GM21360 (cell line): ENCODE measurements around the gene RNF126.
"Not testable (repeated sequence)": the region's sequence is repeated elsewhere in the genome, so short reads cannot be mapped to it uniquely, and the experiment has no call there.

Experiments used
- ATAC-seq: cut with Tn5 transposase; IDR thresholded peaks from one replicate; pipeline ENCODE4 v1.9.1; 2021; ENCODE audit warnings: mild to moderate bottlenecking, moderate library complexity; ENCODE audit not compliant: unreplicated experiment

The RNF126 gene

DNA sequence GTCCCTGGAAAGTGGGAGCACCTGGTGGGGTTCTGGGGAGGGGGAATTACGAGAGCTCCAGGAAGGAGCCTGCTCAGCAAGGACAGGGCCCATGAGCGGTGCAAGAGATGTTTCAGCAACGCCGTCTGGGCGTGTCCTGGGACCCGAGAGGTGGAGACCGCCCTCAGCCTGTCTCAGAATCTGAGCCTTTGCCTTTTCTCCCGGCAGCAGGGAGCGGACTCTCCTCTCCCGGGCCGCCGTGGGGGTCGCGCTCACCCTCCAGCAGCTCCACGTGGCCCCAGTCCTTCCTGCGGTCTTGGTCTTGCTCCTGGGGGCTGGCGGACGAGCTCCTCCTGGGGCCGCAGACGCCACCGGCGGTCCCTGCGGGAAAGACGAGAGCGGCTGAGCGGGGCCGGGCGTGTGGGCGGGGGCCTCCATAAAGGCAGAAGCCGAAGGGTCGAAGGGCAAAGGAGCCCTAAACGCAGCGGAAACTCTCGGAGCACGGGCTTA lies 30.4 kb downstream of the RNF126 start:
- ATAC-seq = no peak

DNA sequence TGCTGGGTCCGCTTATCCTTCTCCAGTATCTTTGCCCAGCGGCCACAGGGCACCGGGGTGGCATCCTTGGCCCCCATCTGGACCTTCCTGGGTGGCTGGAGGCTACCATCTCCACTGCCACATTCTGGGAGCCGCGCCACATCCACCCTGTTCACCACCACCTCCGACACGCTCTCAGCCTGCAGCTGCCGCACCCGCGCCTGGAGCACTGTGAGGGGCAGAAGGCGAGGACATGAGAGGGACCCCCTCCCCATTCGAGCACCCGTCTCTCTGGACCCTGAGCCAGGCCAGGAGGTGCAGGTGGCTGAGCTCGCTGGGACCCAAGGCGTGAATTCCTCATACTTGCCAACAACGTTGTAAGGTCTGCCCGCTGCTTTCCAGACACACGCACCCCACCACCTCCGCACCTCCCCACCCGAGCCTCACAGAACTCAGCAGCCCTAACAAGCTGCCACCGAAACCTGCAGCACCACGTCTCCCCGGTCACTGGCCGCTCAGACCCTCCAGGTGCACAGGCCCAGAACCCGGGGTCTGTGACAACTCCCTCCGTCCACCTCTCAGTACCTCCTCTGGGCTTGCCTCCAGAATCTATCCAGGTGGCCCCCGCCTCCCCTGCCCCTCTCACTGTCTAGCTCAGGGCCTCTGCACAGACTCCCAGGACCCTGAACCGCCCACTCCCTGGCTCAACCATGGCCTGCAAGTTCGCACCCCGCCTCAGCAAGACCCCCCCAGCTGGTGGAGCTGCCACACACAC lies 32.9 kb downstream of the RNF126 start:
- ATAC-seq = no peak

DNA sequence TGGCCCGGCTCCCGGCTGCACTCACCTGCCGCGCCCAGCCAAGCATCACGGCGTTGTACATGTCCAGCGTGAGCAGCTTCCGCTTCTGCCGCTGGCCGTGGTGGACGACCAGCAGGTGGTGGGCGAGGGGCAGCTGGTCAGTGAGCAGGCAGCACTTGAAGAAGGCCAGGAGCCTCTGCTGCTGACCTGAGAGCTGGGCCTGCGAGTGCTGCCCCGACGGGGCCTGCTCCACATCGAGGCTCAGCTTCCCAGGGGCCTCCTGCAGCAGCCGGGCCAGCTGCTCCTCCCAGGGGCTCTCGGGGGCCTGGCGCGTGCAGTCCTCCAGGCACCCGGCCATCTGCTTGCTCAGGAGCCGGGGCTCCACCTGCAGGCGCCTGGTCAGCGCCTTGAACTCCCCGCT lies 33.5 kb downstream of the RNF126 start:
- ATAC-seq = not testable (repeated sequence)

DNA sequence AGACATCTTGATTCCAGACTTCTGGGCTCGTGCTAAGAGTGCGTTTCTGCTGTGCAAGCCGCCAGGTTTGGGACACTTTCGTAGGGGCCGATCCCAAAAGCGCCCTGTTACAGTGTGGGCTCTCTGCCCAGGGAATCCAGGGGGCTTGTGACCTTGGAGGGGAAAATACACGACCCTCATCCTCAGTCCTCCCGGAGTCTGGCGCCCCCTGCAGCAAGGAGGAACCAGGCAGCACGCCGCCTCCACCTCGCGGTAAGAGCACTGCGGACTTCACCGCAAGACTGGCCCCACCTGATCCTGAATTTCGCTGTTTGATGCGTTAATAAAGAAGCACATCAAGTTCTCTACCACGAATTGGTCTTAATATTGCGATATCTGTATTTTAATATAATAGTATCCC lies 34.8 kb downstream of the RNF126 start:
- ATAC-seq = no peak

DNA sequence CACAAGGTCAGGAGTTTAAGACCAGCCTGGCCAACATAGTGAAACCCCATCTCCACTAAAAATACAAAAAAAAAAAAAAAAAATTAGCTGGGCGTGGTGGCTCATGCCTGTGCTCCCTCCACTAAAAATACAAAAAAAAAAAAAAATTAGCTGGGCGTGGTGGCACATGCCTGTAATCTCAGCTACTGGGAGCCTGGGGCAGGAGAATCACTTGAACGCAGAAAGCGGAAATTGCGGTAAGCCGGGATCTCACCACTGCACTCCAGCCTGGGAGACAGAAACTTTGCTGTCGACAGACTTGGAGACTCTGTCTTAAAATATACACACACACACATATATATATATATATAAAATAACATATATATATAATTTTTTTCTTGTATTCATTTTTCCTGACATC lies 36.4 kb downstream of the RNF126 start:
- ATAC-seq = not testable (repeated sequence)

DNA sequence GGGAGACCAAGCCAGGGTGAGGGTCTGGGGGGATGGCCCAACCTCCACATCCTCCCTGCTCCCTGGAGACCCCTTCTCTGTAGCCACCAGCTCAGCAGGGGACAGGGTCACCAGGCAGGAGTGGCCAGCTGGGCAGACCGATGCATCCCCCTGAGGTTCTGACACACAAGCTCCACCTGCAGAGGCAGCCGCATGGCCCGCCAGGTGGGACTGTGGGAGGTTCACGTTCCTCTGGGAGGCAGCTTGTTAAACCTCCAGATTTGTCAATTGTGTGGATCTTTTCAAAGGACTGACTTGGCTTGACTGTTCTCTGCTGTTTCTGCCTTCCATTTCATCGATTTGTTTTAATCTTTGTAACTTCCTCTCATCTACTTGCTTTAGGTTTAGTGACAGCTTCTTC lies 37.8 kb downstream of the RNF126 start:
- ATAC-seq = no peak

DNA sequence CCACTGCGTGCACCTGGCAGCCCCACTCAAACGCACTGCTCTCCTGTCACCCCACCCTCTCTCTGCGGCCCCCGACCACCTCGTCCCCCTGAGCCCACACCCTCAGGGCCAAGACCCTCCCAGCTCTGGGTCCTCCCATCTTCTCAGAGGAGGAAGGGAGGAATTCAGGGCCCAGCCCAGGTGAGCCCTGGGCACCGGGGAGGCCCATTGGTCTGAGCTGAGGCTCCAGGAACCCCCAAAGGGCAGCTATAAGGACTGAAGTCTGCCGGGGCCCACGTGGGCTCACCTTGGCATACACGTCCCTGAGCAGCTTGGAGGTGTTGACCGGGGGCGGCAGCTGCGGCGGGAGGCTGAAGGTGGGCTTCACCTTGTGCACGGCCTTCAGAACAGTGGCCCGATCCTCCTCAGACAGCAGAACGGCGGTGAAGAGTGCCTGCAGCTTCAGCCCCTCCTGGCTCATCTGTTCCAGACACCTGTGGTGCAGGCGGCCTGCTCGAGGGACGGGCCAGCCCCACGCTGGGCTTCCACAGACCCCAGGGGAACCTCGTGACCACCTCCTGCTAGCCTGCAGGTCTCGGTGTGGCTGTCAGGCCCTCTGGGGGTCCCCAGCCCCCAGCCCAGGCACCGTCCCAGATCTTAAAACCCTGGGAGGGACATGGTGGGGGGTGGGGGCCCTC lies 38.4 kb downstream of the RNF126 start:
- no peak for ATAC-seq

DNA sequence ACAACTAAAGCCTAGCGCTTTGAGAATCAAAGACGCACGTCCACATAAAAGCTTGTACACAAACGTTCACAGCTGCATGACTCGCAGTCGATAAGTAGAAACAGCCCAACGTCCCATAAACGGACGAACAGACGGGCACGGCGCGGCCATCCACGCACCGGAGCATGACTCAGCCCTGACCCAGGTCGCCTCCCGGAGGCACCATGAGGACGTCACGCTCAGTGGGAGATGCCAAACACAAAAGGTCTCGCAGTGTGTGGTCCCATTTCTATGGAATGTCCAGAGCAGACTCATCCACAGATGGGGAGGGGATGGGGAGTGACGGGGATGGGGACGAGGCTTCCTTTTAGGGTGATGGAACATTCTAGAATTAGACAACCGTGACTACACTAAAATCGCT lies 39.0 kb downstream of the RNF126 start:
- ATAC-seq = no peak

DNA sequence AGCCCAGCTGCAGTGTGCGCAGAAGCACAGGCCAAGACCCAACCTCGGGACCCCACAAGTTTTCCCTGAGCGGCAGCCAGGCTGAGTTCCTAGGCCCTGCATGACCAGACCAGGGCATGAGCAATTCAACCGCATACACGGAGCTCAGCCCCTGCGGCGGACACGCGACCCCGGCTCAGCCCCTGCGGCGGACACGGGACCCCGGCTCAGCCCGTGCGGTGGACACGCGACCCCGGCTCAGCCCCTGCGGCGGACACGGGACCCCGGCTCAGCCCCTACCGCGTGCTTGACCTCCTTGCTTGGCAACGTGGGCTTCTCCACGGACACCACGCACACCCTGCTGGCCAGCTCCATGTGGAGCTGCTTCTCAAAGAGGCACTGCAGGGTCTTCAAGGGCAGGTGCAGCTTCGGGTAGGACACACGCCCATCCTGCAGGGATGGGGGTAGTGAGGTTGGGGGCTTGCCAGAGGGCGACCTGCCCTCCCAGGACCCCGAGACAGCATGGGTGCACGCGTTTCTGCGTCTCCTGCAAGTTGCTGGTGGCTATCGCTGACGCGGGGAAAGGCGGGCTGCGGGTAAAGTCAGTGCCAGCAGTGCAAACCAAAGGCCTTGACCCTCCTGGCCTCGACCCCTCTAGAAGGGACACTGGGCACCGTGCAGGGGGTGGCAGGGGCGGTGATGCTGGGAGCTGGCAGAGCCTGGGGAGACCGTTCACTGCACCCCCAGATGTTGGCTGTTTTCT lies 39.7 kb downstream of the RNF126 start:
- no peak for ATAC-seq

DNA sequence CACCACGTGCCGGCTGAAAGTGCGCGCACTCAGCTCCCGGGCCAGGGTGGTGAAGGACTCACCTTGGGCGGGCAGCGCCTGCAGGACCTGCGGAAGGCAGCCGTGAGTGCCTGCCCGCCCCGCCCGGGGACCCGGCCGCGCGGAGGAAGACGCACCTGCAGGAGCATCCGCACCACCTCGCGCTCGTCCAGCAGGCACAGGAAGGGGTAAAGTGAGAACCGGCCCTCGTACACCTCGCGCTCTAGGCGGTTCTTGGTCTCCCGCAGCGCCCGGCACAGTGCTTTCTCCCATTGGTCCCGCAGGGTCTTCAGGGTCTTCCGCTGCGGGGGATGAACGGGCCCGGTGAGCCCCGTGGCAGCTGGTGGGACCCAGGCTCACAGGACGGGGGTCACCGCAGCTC lies 40.3 kb downstream of the RNF126 start:
- ATAC-seq = no peak

DNA sequence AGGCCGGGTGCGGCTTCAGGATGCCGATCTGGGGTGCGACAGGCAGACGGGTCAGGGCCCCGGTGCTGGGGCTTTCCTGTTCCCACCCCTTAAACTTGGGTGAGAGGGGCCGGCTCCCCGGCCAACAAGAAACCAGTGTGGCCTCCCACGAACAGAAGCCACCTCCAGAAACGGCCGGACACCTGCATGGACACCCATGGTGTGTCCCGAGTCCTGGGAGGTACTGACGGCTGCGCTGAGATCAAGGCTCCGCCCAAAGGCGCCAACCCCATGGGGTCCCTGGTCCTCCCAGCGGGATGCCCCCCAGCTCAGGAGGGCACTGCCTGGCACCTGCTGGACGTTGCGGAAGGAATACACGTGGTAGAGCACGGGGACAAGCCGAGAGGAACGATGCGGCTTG lies 41.2 kb downstream of the RNF126 start:
- no peak for ATAC-seq

DNA sequence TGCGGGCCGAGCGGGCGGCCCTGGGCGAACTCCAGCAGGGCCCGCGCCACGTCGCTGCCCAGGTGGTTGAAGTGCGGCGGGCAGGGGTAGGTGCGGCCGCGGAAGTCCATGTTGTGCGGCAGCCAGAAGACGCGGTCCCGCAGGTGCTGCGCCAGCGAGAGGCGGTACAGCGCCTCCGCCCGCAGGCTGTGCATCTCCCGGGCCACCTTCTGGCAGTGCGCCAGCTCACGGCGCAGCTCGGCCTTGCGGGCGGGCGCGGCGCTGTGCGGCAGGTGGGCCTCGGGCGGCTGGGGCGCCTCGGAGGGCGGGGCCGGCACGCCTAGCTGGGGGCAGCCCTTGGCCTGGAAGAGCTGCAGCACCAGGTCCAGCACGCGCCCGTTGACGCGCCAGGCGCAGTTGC lies 41.8 kb downstream of the RNF126 start:
- ATAC-seq = not testable (repeated sequence)

DNA sequence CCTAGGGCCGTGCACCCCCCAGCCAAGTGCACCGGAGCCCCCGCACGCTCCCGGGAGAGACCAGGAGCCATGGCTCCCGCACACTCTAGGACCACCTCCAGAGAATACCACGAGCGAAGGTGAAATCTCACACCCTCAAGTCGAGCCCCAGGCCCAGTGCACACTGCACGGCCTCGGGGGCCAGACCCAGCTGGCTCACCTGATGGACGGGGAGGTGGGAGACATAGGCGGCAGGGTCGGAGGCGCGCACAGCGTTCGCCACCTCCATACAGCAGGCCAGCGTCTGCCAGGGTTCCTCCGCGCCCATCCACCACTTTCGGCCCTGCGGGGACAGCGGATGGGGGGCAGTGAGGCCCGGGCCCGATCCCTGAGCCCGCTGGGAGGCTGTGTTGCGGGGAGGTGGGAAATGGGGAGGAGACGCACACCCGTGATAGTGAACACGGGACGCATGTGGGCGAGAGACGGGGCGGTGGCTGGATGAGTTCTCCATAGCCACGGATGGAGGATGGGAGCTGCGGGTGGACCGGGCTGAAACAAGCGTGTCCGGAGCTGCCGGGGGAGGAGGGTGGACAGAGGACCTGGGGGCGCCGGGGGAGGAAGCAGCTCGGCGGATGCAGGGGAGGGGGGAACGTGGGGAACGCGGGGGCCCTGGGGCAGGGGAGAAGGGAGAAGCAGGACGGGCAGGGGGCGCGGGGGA lies 42.7 kb downstream of the RNF126 start:
- ATAC-seq = no peak

DNA sequence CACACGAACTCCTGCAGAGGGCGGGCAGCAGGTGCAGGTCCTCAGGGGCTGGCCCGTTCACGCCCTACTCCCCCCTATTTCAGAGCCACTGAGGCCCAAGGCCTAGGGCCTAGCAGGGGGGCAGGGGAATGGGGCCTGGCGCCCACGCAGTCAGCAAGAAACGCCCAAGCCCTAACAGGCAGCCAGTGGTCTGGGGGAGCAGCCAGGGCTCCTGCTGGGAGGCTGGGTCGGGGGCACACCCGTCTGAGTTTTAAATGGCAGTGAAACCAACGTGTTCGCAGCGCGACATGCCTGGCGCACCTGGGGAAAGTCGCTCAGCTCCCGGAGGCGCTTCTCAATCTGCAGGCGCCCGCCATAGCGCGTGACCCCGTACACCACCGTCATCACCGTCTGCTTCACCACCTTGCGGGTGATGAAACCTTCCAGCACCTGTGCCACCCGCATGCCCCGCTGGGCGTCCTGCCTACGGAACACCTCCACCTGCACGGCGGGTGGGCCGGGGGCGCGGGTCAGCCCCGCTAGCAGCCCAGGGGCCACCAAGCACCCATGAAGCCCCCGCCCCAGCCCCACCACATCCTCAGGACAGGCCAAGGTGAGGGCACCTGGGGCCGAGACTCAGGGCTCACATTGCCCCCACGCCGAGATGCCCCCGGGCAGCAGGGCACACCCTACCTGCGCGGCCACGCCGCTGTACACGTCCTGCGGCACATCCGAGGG lies 43.6 kb downstream of the RNF126 start:
- no peak for ATAC-seq

DNA sequence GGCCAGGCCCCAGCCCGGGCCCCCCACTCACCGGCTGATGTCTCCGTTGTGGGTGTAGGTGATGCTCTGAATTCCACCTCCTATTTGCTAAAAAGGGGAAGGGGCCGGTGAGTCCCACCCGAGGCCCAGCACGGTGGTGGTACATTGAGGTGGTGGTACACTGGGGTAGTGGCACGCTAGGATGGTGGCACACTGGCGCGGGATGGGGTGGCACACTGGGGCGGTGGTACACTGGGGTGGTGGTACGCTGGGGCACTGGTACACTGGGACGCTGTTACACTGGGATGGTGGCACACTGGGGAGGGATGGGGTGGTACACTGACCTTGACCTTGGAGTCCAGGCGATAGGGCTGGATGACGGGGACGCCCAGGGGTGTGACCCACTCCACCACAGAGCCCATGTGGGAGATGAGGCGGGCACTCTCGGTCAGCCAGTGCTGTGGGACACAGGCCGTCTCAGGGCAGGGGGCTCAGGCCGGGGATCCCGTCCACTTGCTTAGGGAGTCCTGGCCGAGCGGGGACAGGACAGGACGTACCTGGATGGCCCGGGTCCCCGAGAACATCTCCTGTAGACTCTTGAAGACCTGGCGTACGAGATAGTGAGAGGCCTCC lies 44.2 kb downstream of the RNF126 start:
- no peak for ATAC-seq

DNA sequence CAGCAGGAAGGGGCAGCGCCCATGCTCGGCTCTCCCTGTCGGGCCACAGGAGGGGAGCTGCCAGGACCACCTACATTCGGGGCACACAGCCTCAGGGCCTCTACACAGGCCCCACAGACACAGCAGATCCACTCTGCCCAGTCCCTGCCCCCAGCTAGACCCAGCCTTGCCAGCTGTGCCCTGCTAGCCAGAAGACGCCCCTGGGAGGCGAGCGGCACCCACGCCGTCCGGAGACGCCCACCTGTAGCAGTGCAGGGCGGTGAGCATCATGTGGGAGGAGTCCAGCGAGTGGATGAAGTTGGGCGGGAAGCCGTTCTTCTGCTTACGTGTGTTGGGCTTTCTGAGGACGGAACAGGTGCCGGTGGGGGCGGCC lies 44.8 kb downstream of the RNF126 start:
- no peak for ATAC-seq

DNA sequence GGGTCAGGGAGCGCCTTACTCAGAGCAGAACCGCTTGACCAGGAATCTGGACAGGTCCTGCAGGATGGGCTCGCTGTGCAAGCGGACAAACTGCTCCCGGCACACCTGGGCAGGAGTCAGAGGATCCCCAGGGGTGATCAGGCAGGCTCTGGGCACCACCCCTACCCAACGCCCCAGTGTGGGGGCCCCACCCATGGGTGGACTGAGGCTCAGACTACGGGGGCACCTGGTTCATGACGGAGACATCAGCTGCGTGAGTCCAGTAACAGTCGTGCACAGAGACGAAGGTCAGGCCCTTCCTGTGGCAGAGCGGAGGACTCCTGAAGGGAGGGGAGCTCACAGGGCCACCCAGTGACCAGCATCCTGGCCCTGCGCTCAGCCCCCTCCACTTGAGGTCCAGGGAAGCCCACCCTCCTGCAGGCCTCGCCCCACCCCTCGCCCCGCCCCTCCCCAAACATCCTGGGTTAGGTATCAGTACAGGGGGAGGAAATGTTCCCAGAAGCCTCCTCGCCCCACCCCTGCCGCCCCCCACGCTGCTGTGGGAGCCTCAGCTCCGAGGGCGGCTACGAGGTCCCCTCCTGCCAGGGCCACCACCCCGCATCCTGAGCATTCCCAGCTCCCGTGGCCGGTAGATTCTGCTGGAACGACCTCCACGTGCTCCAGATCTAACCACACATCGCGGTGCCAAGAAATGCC lies 45.3 kb downstream of the RNF126 start:
- no peak for ATAC-seq

DNA sequence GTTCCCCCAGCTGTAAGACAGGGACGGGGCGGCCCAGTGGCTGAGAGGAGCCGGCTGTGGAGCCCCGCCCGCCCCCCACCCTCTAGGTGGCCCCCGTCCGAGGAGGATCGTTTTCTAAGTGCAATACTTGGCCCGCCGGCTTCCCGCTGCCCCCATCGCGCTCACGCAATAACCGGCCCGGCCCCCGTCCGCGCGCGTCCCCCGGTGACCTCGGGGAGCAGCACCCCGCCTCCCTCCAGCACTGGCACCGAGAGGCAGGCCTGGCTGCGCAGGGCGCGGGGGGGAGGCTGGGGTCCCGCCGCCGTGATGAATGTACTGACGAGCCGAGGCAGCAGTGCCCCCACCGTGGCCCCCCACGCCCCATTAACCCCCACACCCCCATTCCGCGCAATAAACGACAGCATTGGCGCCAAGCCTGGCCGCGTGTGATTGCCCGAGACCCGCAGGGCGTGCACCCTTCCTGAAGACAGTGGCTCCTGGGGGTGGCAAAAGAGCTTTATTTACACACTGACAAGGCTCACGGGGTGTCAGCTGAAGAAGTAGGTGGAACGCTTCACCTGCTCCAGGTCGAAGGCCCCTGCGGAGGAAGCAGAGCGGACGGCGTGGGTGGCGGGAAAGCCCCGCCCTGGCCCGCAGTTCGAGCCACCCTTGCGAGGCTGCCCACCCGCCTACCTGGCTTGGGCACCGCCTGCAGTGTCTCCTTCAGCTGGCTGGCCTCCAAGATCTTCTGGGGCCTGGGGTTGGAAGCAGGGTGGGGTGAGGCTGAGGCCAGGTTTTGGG lies 46.1 kb downstream of the RNF126 start:
- ATAC-seq = no peak
